ENCODE measurements around the gene CCDC152.

CCDC152 gene

DNA sequence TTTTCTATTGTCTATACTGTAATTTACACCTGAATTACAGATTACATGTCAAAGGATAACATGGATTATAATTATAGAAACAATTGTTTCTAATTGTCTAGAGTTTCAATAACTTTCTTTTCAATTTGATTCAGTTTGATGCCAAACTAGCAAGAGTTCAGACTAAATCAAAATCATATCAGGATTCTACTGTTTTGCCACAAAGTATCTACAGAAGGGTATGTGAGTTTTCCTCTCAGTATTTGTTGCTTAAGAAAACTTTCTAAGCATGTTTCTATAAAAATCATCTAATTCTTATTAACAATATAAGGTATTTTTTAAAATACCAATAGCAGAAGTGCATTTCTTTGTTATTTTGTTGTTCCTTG is 42.6 kb downstream of the CCDC152 start:
- Histone ChIP-seq H3K4me3 (ENCODE audit: low read depth, low read length, poor library complexity, severe bottlenecking) (no peak overlapping the region), H3F3A (ENCODE audit: insufficient read depth, low read length) (no peaks in the 10 kb centered on the region), H3K4me2 (ENCODE audit: low read length) (no peak overlapping the region), H3K9me3 (ENCODE audit: low read length) (no peaks in the 10 kb centered on the region), H3K9me2 (ENCODE audit: low read depth, low read length) (no peaks in the 10 kb centered on the region), H3K79me2 (ENCODE audit: insufficient read depth, low read length) (no peaks in the 10 kb centered on the region), H3K9ac (ENCODE audit: low read length) (no peak overlapping the region), H3K27me3 (ENCODE audit: insufficient read depth, low read length) (no peaks in the 10 kb centered on the region), H3K36me3 (ENCODE audit: insufficient read depth, low read length) (no peaks in the 10 kb centered on the region), H4K20me1 (ENCODE audit: insufficient read depth, low read length) (no peaks in the 10 kb centered on the region), H3K27ac (ENCODE audit: low read depth, low read length, poor library complexity, severe bottlenecking) (no peak overlapping the region), H2AFZ (ENCODE audit: low read length) (no peak overlapping the region), H3K4me1 (ENCODE audit: insufficient read depth, low read length, severe bottlenecking) (no peaks in the 10 kb centered on the region)
- TF ChIP-seq, protein P1, sequence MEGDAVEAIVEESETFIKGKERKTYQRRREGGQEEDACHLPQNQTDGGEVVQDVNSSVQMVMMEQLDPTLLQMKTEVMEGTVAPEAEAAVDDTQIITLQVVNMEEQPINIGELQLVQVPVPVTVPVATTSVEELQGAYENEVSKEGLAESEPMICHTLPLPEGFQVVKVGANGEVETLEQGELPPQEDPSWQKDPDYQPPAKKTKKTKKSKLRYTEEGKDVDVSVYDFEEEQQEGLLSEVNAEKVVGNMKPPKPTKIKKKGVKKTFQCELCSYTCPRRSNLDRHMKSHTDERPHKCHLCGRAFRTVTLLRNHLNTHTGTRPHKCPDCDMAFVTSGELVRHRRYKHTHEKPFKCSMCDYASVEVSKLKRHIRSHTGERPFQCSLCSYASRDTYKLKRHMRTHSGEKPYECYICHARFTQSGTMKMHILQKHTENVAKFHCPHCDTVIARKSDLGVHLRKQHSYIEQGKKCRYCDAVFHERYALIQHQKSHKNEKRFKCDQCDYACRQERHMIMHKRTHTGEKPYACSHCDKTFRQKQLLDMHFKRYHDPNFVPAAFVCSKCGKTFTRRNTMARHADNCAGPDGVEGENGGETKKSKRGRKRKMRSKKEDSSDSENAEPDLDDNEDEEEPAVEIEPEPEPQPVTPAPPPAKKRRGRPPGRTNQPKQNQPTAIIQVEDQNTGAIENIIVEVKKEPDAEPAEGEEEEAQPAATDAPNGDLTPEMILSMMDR (IDR thresholded peaks at IDR 0.05; ENCODE audit: low read length) = no peak
- TF ChIP-seq EZH2 (IDR thresholded peaks at IDR 0.05; ENCODE audit: borderline replicate concordance, low read length) = no peak

DNA sequence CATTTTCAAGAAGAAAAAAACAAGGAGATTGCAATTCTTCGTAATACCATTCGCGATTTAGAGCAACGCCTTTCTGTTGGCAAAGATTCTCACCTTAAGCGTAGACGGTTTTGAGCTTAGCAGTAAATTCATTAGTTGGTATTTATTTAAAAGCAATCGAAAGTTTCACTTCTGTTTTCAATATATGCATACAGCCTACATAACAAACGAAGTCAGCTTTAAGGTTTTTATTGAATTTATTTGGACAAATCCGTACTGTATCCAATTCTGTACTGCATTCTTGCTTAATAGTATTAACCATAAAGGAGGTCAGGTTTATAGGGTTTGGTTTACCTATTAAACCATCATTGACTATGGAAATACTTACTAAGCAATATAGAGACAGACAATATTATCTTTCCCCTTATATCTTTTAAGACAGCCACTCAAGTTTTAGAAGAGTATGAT is 43.1 kb downstream of the CCDC152 start:
- Histone ChIP-seq H3K4me3 (ENCODE audit: low read depth, low read length, poor library complexity, severe bottlenecking) (no peak overlapping the region), H3K4me1 (ENCODE audit: insufficient read depth, low read length, severe bottlenecking) (no peaks in the 10 kb centered on the region), H3K9me2 (ENCODE audit: low read depth, low read length) (no peaks in the 10 kb centered on the region), H3K79me2 (ENCODE audit: insufficient read depth, low read length) (no peaks in the 10 kb centered on the region), H3K27ac (ENCODE audit: low read depth, low read length, poor library complexity, severe bottlenecking) (no peak overlapping the region), H3F3A (ENCODE audit: insufficient read depth, low read length) (no peaks in the 10 kb centered on the region), H4K20me1 (ENCODE audit: insufficient read depth, low read length) (no peaks in the 10 kb centered on the region), H3K36me3 (ENCODE audit: insufficient read depth, low read length) (no peaks in the 10 kb centered on the region), H3K27me3 (ENCODE audit: insufficient read depth, low read length) (no peaks in the 10 kb centered on the region), H3K9me3 (ENCODE audit: low read length) (no peaks in the 10 kb centered on the region), H3K4me2 (ENCODE audit: low read length) (no peak overlapping the region), H3K9ac (ENCODE audit: low read length) (no peak overlapping the region), H2AFZ (ENCODE audit: low read length) (no peak overlapping the region)
- TF ChIP-seq, protein P1 (IDR thresholded peaks at IDR 0.05; ENCODE audit: low read length) = no peak
- no peak for TF ChIP-seq EZH2 (IDR thresholded peaks at IDR 0.05; ENCODE audit: borderline replicate concordance, low read length)

DNA sequence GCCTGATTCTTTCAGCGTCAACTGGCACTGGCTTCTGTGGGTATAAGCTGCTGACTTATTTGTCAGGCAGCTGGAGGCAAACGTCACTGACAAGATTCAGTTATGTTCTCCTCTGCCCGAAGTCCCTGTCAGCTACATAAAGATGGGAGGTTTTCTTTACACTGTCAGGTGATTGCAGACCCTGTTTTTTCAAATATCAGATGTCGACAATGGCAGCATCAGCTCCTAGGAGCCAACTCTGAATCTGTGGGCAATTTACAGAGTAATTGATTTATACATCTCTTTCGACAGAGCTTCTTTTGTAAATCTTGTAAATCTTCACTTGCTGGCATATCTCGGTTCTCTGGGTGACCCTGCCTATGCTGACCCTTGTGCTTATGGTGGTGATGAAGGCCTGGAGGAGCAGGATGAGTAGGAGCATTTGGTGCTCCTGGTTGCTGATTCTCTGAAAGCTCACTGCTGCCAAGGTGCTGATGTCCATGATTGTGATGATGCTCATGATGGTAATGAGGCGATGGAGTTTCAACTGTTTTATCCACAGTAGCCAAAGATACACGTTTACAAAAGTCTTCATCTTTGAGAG is 44.2 kb downstream of the CCDC152 start:
- H3K9me3 ChIP-seq (ENCODE audit: low read length) = no peaks in the 10 kb centered on the region
- H3K9me2 ChIP-seq (ENCODE audit: low read depth, low read length) = no peaks in the 10 kb centered on the region
- no peak overlapping the region for H3K9ac ChIP-seq (ENCODE audit: low read length)
- no peak overlapping the region for H3K4me3 ChIP-seq (ENCODE audit: low read depth, low read length, poor library complexity, severe bottlenecking)
- no peaks in the 10 kb centered on the region for H3F3A ChIP-seq (ENCODE audit: insufficient read depth, low read length)
- no peak overlapping the region for H2AFZ ChIP-seq (ENCODE audit: low read length)
- no peaks in the 10 kb centered on the region for H3K4me1 ChIP-seq (ENCODE audit: insufficient read depth, low read length, severe bottlenecking)
- no peaks in the 10 kb centered on the region for H3K36me3 ChIP-seq (ENCODE audit: insufficient read depth, low read length)
- H3K79me2 ChIP-seq (ENCODE audit: insufficient read depth, low read length) = no peaks in the 10 kb centered on the region
- H3K27ac ChIP-seq (ENCODE audit: low read depth, low read length, poor library complexity, severe bottlenecking) = no peak overlapping the region
- no peak overlapping the region for H3K4me2 ChIP-seq (ENCODE audit: low read length)
- TF ChIP-seq, protein P1 (IDR thresholded peaks at IDR 0.05; ENCODE audit: low read length) = no peak
- no peak for TF ChIP-seq EZH2 (IDR thresholded peaks at IDR 0.05; ENCODE audit: borderline replicate concordance, low read length)
- H4K20me1 ChIP-seq (ENCODE audit: insufficient read depth, low read length) = no peaks in the 10 kb centered on the region
- no peaks in the 10 kb centered on the region for H3K27me3 ChIP-seq (ENCODE audit: insufficient read depth, low read length)
